DLD1 (cell line): ENCODE measurements around the gene AMDHD1.

Experiments used
- in situ Hi-C: cut with HindIII; loops from 2 replicates; pipeline ENCODE4 v1.10.0; 2017; ENCODE audit warnings: low sequenced_read_pairs

The AMDHD1 gene

GRCh38 chr12:95994476-95994875 is 51.3 kb downstream of the AMDHD1 start:
- in situ Hi-C loops: no loop called here

GRCh38 chr12:95995238-95996031 is 52.3 kb downstream of the AMDHD1 start:
- in situ Hi-C loops: no loop called here

- in situ Hi-C loops: no loop called here
These were observed 53.0 kb downstream of the AMDHD1 start, which contains the start of gene HAL for GRCh38 chr12:95996034-95996658. HAL (minus strand) TSS chr12:95996344; CDS start chr12:95995910, 434 bp downstream.

DNA sequence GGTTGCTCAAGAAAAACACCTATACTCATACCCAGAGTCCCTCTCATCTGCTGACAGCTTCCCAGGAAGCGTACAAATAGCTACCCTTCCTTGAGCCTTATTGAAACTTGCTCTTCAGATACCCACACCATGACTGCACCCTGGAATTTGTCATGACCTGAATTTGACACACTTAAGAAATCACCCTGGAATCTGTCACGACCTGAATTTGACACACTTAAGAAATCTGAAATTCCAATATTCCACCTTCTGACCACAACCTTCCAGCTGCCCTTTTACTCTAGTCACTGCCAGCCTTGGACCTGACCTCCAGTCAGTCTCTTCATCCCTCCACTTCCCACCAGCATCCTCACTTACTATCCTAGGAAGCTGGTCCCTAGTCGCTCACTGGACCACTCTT is 54.1 kb downstream of the AMDHD1 start:
- in situ Hi-C loops: no loop called here

GRCh38 chr12:95997911-95998510 is 54.9 kb downstream of the AMDHD1 start:
- in situ Hi-C loops: no loop called here

- in situ Hi-C loops: no loop called here
These were observed 55.6 kb downstream of the AMDHD1 start for GRCh38 chr12:95998611-95999286.

GRCh38 chr12:95999484-95999883 is 56.4 kb downstream of the AMDHD1 start:
- in situ Hi-C loops: no loop called here

DNA sequence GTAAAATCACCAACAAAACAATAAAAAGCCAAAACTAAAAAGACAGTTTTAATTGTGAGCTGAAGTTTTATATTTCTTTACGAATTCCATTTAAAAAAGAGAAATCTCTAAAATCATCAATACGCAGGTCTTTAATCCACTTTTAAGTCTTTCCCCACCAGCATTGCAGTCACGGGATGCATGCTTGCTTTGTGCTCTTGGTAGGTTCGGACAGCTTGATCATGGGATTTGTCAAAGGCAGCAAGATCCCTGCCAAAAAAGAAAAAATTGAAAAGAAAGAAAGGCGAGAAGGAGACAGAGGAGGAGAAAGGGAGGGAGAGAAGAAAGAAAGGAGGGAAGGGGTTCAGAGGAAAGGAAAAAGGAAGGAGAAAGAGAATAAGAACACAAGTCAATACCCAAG is 57.7 kb downstream of the AMDHD1 start:
- in situ Hi-C loops: no loop called here

- in situ Hi-C loops: no loop called here
These were observed 63.6 kb downstream of the AMDHD1 start for GRCh38 chr12:96006727-96007126.

- in situ Hi-C loops: no loop called here
These were observed 64.6 kb downstream of the AMDHD1 start for GRCh38 chr12:96007729-96008128.

- in situ Hi-C loops: no loop called here
These were observed 71.9 kb downstream of the AMDHD1 start for GRCh38 chr12:96014943-96015599.

DNA sequence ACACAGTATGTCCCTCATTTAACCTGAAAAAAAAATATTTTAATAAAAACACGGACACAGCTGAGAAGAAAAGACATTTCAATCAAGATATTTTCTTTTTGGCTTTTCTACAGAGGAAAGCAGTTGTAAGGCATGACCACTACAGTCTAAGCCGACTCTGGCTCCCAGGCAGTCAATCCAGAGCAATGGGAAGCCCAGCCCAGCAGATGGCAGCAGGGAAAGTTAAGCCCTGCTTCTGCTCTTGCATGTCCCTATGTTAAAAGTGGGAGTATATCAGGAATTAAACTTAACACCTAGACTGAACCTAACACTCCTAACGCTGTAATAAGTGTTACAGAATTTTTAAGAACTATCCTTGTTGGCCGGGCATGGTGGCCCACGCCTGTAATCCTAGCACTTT is 72.5 kb downstream of the AMDHD1 start:
- in situ Hi-C loops: no loop called here
